H9 (cell line): Measurements from ENCODE around the gene TRNT1. TPM values are rescaled to one million over a fixed set of nuclear protein-coding genes. Genes with fewer than 3 reads are reported as not detected.

Source experiments
- DNase-seq: peaks from one replicate; pipeline ENCODE4 v3.0.0-alpha.2; 2017
- H2AFZ ChIP-seq: one replicate; pipeline ENCODE4 v1.6.1; 2013; ENCODE audit warnings: mild to moderate bottlenecking, low read length, control low read depth, moderate library complexity
- H2AK5ac ChIP-seq: 2 replicates; pipeline ENCODE4 v1.6.1; 2013; ENCODE audit warnings: low read length, control low read depth, mixed read lengths; ENCODE audit not compliant: insufficient read length
- H2BK120ac ChIP-seq: one replicate; pipeline ENCODE4 v1.6.1; 2013; ENCODE audit warnings: low read depth, mild to moderate bottlenecking, low read length, control low read depth, inconsistent platforms; ENCODE audit not compliant: poor library complexity, severe bottlenecking
- H2BK12ac ChIP-seq: 2 replicates; pipeline ENCODE4 v1.6.1; 2013; ENCODE audit warnings: low read length, control low read depth, mixed read lengths, low read depth; ENCODE audit not compliant: insufficient read length
- H2BK15ac ChIP-seq: 2 replicates; pipeline ENCODE4 v1.6.1; 2013; ENCODE audit warnings: low read depth, low read length, control low read depth
- H2BK20ac ChIP-seq: one replicate; pipeline ENCODE4 v1.6.1; 2013; ENCODE audit warnings: low read depth, mild to moderate bottlenecking, low read length, control low read depth, inconsistent platforms; ENCODE audit not compliant: poor library complexity, severe bottlenecking
- H2BK5ac ChIP-seq: 2 replicates; pipeline ENCODE4 v1.6.1; 2013; ENCODE audit warnings: low read length, control low read depth, mixed read lengths; ENCODE audit not compliant: insufficient read length
- H3K14ac ChIP-seq: 2 replicates; pipeline ENCODE4 v1.6.1; 2013; ENCODE audit warnings: low read length, control low read depth; ENCODE audit not compliant: insufficient read depth
- H3K18ac ChIP-seq: 2 replicates; pipeline ENCODE4 v1.6.1; 2013; ENCODE audit warnings: low read depth, mild to moderate bottlenecking, mixed read lengths, low read length, control low read depth; ENCODE audit not compliant: insufficient read length
- H3K23ac ChIP-seq: 2 replicates; pipeline ENCODE4 v1.6.1; 2013; ENCODE audit warnings: low read length, control low read depth, mixed read lengths, low read depth; ENCODE audit not compliant: insufficient read length
- H3K23me2 ChIP-seq: 2 replicates; pipeline ENCODE4 v1.6.1; 2013; ENCODE audit warnings: low read depth, mild to moderate bottlenecking, mixed read lengths, low read length, control low read depth; ENCODE audit not compliant: insufficient read length, poor library complexity, severe bottlenecking
- H3K27ac ChIP-seq: 2 replicates; pipeline ENCODE4 v1.5.1; 2013; ENCODE audit warnings: low read length, control low read depth, mixed read lengths, low read depth; ENCODE audit not compliant: insufficient read length
- H3K27me3 ChIP-seq: 2 replicates; pipeline ENCODE4 v1.6.1; 2013; ENCODE audit warnings: low read length, control low read depth, inconsistent platforms; ENCODE audit not compliant: insufficient read depth
- H3K4ac ChIP-seq: 2 replicates; pipeline ENCODE4 v1.6.1; 2013; ENCODE audit warnings: low read depth, mild to moderate bottlenecking, control low read depth, inconsistent platforms, low read length, moderate library complexity
- H3K4me1 ChIP-seq: 2 replicates; pipeline ENCODE4 v1.6.1; 2013; ENCODE audit warnings: low read length, control low read depth, inconsistent platforms; ENCODE audit not compliant: insufficient read depth
- H3K4me2 ChIP-seq: 2 replicates; pipeline ENCODE4 v1.6.1; 2013; ENCODE audit warnings: low read length, control low read depth, mixed read lengths; ENCODE audit not compliant: insufficient read length, insufficient read depth
- H3K56ac ChIP-seq: 2 replicates; pipeline ENCODE4 v1.6.1; 2013; ENCODE audit warnings: low read depth, mild to moderate bottlenecking, mixed read lengths, low read length, control low read depth; ENCODE audit not compliant: insufficient read length
- H3K79me1 ChIP-seq: 2 replicates; pipeline ENCODE4 v1.6.1; 2013; ENCODE audit warnings: low read depth, mild to moderate bottlenecking, moderate library complexity, low read length, control low read depth, inconsistent platforms; ENCODE audit not compliant: insufficient read depth, poor library complexity, severe bottlenecking
- H3K79me2 ChIP-seq: 2 replicates; pipeline ENCODE4 v1.6.1; 2013; ENCODE audit warnings: low read length, control low read depth, inconsistent platforms; ENCODE audit not compliant: insufficient read depth
- H3K9ac ChIP-seq: 2 replicates; pipeline ENCODE4 v1.6.1; 2013; ENCODE audit warnings: low read length, control low read depth, mixed read lengths; ENCODE audit not compliant: insufficient read length; ENCODE audit errors: extremely low read depth
- H3K9me3 ChIP-seq: one replicate; pipeline ENCODE4 v1.6.1; 2013; ENCODE audit warnings: low read depth, low read length, inconsistent platforms; ENCODE audit not compliant: control insufficient read depth
- H3T11ph ChIP-seq: one replicate; pipeline ENCODE4 v1.6.1; 2013; ENCODE audit warnings: mild to moderate bottlenecking, low read length, control low read depth, inconsistent platforms
- H4K20me1 ChIP-seq: one replicate; pipeline ENCODE4 v1.6.1; 2013; ENCODE audit not compliant: control insufficient read depth, insufficient read length, insufficient read depth
- H4K5ac ChIP-seq: 2 replicates; pipeline ENCODE4 v1.6.1; 2013; ENCODE audit warnings: low read depth, mild to moderate bottlenecking, mixed read lengths, low read length, control low read depth; ENCODE audit not compliant: insufficient read length
- H4K8ac ChIP-seq: replicated peaks from 2 replicates; pipeline ENCODE4 v1.6.1; 2013; ENCODE audit warnings: low read length, control low read depth, mixed read lengths, low read depth; ENCODE audit not compliant: insufficient read length
- H4K91ac ChIP-seq: 2 replicates; pipeline ENCODE4 v1.6.1; 2013; ENCODE audit warnings: low read depth, mild to moderate bottlenecking, moderate library complexity, mixed read lengths, low read length, control low read depth; ENCODE audit not compliant: insufficient read length
- H3K27ac Mint-ChIP-seq, 3 experiments: 2 replicates in 2 of 3; 3 replicates in 1 of 3; pipeline ENCODE4 v1.8.0; 2020 to 2021; ENCODE audit warnings: mixed read lengths in 3 of 3, mild to moderate bottlenecking in 1 of 3, moderate library complexity in 1 of 3
- H3K27me3 Mint-ChIP-seq: 2 replicates; pipeline ENCODE4 v1.8.0; 2021; ENCODE audit warnings: low read depth, mild to moderate bottlenecking, moderate library complexity, mixed read lengths
- H3K36me3 Mint-ChIP-seq, 3 experiments: 2 replicates in 2 of 3; 3 replicates in 1 of 3; pipeline ENCODE4 v1.8.0; 2020 to 2021; ENCODE audit warnings: low read depth in 3 of 3, mixed read lengths in 3 of 3; ENCODE audit not compliant: insufficient read depth in 1 of 3
- H3K4me1 Mint-ChIP-seq, 2 experiments: 2 replicates each; pipeline ENCODE4 v1.8.0; 2020; ENCODE audit warnings: mixed read lengths in 2 of 2
- H3K4me3 Mint-ChIP-seq, 2 experiments: 2 replicates in 1 of 2; 3 replicates in 1 of 2; pipeline ENCODE4 v1.8.0; 2020 to 2021; ENCODE audit warnings: mild to moderate bottlenecking in 2 of 2, mixed read lengths in 2 of 2, moderate library complexity in 1 of 2
- H3K9me3 Mint-ChIP-seq, 2 experiments: 2 replicates in 1 of 2; 3 replicates in 1 of 2; pipeline ENCODE4 v1.8.0; 2020; ENCODE audit warnings: mild to moderate bottlenecking in 2 of 2, mixed read lengths in 2 of 2, moderate library complexity in 1 of 2
- CTCF ChIP-seq: fragments of 200-600 bp; sonication (generic); conservative IDR thresholded peaks from 3 replicates; pipeline ENCODE4 v1.8.0; 2021; ENCODE audit warnings: antibody characterized with exemption, mild to moderate bottlenecking
- WGBS: extraction: QIAGEN DNeasy Blood & Tissue Kit; methylation state at CpG from one replicate; pipeline ENCODE4 v1.1.7; 2013; ENCODE audit warnings: missing lambda C conversion rate, low lambda C conversion rate, mixed read lengths; ENCODE audit not compliant: insufficient read length; ENCODE audit errors: extremely low coverage; 5-methylcytosine and 5-hydroxymethylcytosine counted together
- total RNA-seq: library from RNA; stranded (reverse); gene quantifications from 2 replicates; pipeline ENCODE4 v1.2.1, GENCODE V29; 2021

TRNT1 gene
- total RNA-seq, 1 experiment from 2014 or later, result 49.2 TPM

DNA sequence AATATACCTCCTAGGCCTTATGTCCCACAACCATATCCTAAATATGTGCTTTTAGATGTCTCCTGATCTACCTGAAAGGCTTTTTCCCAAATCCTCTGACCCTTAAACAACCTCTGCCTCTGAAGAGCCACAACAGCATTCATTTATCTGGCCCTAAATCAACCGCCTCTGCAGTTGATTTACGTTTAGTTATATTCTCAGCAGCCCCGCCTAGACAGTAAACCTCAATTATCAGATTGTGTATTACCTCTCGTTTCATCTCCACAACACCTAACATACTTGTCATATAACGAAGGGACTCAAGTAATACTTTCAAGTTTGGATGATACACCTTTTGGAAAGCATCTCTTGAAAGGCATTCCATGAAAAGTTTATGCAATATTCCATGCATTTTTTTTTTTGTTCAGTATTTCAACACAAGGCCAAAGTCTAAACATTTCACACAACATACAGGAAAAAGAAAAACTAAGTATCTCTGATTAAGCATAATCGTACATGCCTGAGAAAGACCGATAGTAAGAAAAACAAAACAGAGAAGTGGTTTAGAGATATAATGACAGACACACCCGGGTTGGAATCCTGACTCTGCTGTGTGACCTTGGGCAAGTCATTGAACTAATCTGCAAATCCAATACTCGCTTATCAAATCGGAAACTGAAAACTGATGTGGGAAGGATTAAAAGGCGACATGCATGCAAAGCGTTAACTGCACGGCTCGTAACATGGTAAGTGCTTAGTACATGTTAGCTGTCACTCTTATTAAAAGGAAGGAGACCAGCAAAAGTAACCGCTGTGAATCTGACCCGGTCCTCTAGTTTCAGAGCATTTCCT, 52.0 kb downstream of the TRNT1 start:
- peaks cover 10 to 14% of the 10 kb centered on the region in 2 experiments for H3K4me1 Mint-ChIP-seq
- Histone ChIP-seq H3K23me2 (no peaks in the 10 kb centered on the region), H3T11ph (no peak overlapping the region), H4K8ac (no peak overlapping the region), H4K20me1 (no peaks in the 10 kb centered on the region), H3K18ac (no peak overlapping the region), H3K23ac (no peak overlapping the region), H3K4ac (no peak overlapping the region), H3K9me3 (no peaks in the 10 kb centered on the region), H3K14ac (no peak overlapping the region), H3K79me2 (peaks cover 12% of the 10 kb centered on the region; the same call in 1 of the 2 replicates), H2BK15ac (no peak overlapping the region), H3K56ac (no peak overlapping the region), H2BK12ac (no peak overlapping the region), H3K4me1 (peaks cover 4% of the 10 kb centered on the region; the same call in 1 of the 2 replicates), H2BK120ac (no peak overlapping the region), H2AFZ (no peak overlapping the region), H3K27me3 (no peaks in the 10 kb centered on the region), H3K79me1 (peaks cover 10% of the 10 kb centered on the region), H2AK5ac (no peak overlapping the region), H3K27ac (no peak overlapping the region), H4K5ac (no peak overlapping the region), H2BK5ac (no peak overlapping the region), H4K91ac (no peak overlapping the region), H3K9ac (peak overlapping the region; percentile 83), H3K4me2 (peak overlapping the region; percentile 100), H2BK20ac (no peak overlapping the region)
- no peak for TF ChIP-seq CTCF
- H3K36me3 Mint-ChIP-seq, result peaks cover 7 to 17% (median 16%) of the 10 kb centered on the region in 3 experiments; a peak in 5 of 7 replicates
- H3K9me3 Mint-ChIP-seq, result no peaks in the 10 kb centered on the region
- no peak for DNase-seq
- peaks cover 18% of the 10 kb centered on the region for H3K27me3 Mint-ChIP-seq
- H3K27ac Mint-ChIP-seq, result peak overlapping the region in 1 of 3 experiments; percentile 55; a peak in 3 of 7 replicates
- no CpG with 5 or more reads among the region's 16 CpGs for WGBS
- H3K4me3 Mint-ChIP-seq, result peak overlapping the region; percentile 80 to 92
